SJSA1 (cell line): ENCODE results near the gene SYNPO2. TPM values are rescaled to one million over a fixed set of nuclear protein-coding genes. Genes with fewer than 3 reads are reported as not detected.

Experiments
- DNase-seq, 2 experiments: peaks; one replicate each; pipeline ENCODE4 v3.0.0-alpha.2; 2015 to 2020; ENCODE audit warnings: low spot score in 2 of 2, low read depth in 1 of 2
- H3K27ac ChIP-seq: fragments of 250-450 bp; sonication (Bioruptor Pico); 2 replicates; pipeline ENCODE4 v1.5.1; 2020; ENCODE audit warnings: mild to moderate bottlenecking, moderate library complexity
- H3K27me3 ChIP-seq: fragments of 250-450 bp; sonication (Bioruptor Pico); replicated peaks from 2 replicates; pipeline ENCODE4 v1.5.1; 2020; ENCODE audit warnings: mild to moderate bottlenecking, moderate library complexity
- H3K36me3 ChIP-seq: fragments of 250-450 bp; sonication (Bioruptor Pico); 2 replicates; pipeline ENCODE4 v1.5.1; 2020; ENCODE audit warnings: mild to moderate bottlenecking
- H3K4me1 ChIP-seq: fragments of 250-450 bp; sonication (Bioruptor Pico); replicated peaks from 2 replicates; pipeline ENCODE4 v1.6.1; 2021; ENCODE audit warnings: mild to moderate bottlenecking
- H3K4me3 ChIP-seq: fragments of 250-450 bp; sonication (Bioruptor Pico); 2 replicates; pipeline ENCODE4 v1.5.1; 2020; ENCODE audit warnings: mild to moderate bottlenecking
- H3K9me3 ChIP-seq: fragments of 250-450 bp; sonication (Bioruptor Pico); replicated peaks from 2 replicates; pipeline ENCODE4 v1.5.1; 2020; ENCODE audit warnings: mild to moderate bottlenecking
- total RNA-seq: library from RNA; depleted of rRNA; stranded (reverse); fragments of >200 nt; shearing (Covaris generic); gene quantifications from 2 replicates; pipeline ENCODE4 v1.2.3, GENCODE V29; 2014

Gene SYNPO2
- total RNA-seq, 1 experiment from 2014 or later: 4.7 TPM

DNA sequence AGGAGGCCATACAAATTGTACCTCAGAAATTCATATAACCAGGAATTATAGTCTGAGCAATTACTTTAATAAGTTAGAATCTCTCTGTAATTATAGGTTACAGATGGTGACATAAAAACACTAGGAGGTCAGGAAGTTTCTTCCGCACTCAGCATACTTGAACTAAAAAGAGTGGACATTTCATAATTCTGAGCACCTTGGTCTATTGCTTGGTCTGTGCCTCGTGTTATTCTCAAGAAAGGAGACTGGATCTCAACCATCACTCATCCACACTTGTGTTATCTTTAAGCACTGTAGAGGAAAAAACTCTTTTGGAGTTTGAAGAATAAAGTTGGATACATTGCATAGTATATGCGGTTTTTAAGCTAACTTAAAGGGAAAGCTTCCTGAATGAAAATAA is 91.1 kb downstream of the SYNPO2 start:
- H3K27ac ChIP-seq: no peak overlapping the region
- no peaks in the 10 kb centered on the region for H3K27me3 ChIP-seq
- no peaks in the 10 kb centered on the region for H3K36me3 ChIP-seq

DNA sequence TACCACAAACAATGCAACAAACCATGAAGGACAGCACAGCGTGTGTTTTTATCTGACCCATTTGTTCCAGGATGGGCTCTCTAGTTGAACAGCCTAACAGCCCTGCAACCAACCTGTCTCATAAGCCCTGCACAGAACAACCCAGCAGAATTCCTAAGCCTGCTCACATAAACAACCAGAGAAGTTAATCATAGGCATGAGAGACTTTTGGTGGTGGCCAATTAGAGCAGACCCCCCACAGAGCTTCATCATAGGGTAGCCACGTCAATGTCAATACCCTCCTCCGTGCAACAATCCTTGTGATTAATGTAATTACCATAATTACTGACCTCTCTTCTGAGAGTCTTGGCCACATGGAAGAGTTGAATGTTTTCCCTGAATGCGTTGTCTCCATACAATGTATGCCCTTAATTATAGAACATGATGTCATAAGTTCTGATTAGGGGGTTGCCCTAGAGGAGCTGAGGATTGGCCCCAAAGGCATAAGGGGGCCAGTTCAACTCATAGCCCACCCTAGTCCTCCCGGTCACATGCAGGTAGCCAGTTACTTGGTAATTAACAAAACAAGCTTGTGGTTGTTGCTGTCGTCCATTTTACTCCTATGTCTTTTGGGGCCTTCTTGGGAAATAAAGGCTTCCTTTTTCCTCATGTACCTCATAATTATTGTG is 92.7 kb downstream of the SYNPO2 start:
- peaks cover 27% of the 10 kb centered on the region for H3K4me1 ChIP-seq
- H3K9me3 ChIP-seq: no peaks in the 10 kb centered on the region
- H3K27me3 ChIP-seq: no peaks in the 10 kb centered on the region
- H3K27ac ChIP-seq: peak overlapping the region; percentile 89
- H3K36me3 ChIP-seq: no peaks in the 10 kb centered on the region
- peak; percentile 83 to 90 for DNase-seq
- H3K4me3 ChIP-seq: peak overlapping the region; percentile 13

More for the DNA sequence above, 91.1 kb downstream of the SYNPO2 start:
- H3K4me1 ChIP-seq: peaks cover 27% of the 10 kb centered on the region
- H3K9me3 ChIP-seq: no peaks in the 10 kb centered on the region
- no peak overlapping the region for H3K4me3 ChIP-seq
- no peak for DNase-seq

DNA sequence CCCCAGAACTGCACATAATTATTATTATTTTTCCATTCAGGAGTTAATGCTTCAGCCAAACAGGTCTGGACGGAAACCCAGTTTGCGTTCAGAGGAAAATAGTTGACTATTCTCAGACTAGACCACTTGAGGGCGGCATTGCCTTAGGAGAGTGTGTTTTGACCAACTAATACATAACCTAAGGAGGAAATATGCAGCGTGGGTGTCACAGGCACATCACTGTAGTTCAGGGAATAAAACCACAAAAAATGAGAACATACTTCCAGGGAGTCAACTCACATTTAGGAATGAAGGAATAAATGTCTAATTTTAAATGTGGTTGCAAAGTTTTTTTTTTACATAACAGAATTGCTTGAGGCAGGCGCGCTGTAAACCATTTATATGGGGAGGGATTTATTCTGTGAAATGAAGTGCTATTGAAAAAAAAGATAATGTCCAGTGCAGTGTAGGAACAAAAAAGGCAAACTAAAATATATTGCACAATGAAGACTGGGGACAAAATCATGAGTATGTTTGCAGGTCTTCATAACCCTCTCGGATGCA is 93.3 kb downstream of the SYNPO2 start:
- peak overlapping the region; percentile 13 for H3K4me3 ChIP-seq
- H3K27ac ChIP-seq: peak overlapping the region; percentile 89
- DNase-seq: peak; percentile 83 to 90
- no peaks in the 10 kb centered on the region for H3K9me3 ChIP-seq
- peaks cover 27% of the 10 kb centered on the region for H3K4me1 ChIP-seq
- H3K27me3 ChIP-seq: no peaks in the 10 kb centered on the region
- H3K36me3 ChIP-seq: no peaks in the 10 kb centered on the region

DNA sequence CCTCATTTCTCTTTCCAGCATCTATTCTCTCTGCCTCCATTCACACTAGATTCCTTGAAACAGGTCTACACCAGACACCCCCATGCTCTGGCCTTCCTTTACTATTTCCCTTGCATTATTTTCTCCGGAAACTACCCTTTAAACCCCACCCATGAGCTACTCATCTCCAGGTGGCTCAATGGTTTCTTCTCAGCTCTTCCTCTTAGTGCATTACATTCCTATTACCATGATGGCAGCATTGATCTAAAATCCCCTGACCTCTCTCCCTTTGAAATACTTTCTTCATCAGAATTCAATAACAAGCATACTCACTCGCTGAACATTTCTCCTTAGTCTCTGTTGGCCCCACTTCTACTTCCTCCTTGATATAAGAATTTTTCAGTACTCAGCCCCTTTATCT is 94.6 kb downstream of the SYNPO2 start:
- no peaks in the 10 kb centered on the region for H3K36me3 ChIP-seq
- H3K4me3 ChIP-seq: no peak overlapping the region
- no peak for DNase-seq
- no peaks in the 10 kb centered on the region for H3K27me3 ChIP-seq
- H3K4me1 ChIP-seq: peaks cover 33% of the 10 kb centered on the region
- no peak overlapping the region for H3K27ac ChIP-seq
- no peaks in the 10 kb centered on the region for H3K9me3 ChIP-seq

DNA sequence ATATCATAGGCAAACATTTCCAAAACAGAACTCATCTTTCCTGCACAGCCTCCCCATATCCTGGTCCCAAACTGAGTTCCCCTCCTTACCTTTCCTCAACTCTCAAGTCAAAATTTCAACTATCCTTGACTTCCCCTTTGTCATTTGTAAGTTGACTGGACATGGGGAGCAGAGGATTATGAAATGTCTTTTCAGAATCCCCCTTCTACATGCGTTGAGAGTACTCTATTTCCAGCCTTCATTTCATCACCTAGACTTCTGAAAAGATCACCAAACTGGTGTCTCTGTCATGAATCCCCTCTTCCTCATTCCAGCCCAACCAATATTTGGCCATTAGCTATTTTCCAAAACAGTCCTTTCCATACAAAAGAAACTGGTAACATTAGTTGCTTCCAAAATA is 95.2 kb downstream of the SYNPO2 start:
- no peaks in the 10 kb centered on the region for H3K36me3 ChIP-seq
- H3K4me1 ChIP-seq: peaks cover 38% of the 10 kb centered on the region
- no peak for DNase-seq
- H3K4me3 ChIP-seq: no peak overlapping the region
- no peak overlapping the region for H3K27ac ChIP-seq
- no peaks in the 10 kb centered on the region for H3K9me3 ChIP-seq
- no peaks in the 10 kb centered on the region for H3K27me3 ChIP-seq

DNA sequence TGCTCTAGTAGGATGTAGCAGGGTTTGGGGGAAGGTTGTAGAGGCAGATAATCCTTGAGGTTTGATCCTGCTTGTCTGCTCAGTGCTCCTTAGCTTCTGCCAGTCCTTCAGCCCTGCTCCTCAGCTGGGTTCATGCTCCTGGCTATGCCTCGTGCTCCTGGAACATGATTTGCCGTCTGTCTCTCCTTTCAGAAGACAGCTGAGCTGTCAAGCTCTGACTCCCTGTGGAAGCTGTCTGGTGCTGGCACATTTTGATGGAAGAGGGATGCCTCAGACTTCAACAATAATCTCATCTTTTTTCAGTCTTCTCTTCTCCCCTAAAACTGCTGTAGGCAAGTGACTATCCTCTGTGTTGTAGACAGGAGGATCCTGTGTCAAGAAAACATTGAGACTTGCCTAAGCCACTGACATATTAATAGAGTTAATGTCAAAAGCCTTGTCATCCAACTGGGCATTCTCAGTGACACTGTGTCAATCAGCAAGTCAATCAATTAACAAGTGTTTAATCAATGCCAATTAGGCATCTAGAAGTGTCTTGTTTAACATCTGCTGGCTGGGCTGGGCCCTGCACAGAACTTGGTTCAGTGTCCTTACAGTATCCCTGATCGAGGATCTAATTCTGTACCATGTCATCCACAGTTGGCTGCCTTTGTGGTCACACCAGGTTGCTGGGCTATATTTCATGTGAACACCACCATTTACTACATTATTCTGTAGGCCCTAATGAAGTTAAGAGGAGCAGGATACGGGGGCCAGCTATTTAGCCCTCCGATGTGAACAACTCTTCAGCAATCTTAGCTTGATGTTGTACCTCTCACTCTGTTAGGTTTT is 96.7 kb downstream of the SYNPO2 start:
- Histone ChIP-seq H3K4me1 (peaks cover 50% of the 10 kb centered on the region), H3K9me3 (no peaks in the 10 kb centered on the region), H3K27ac (no peak overlapping the region)

DNA sequence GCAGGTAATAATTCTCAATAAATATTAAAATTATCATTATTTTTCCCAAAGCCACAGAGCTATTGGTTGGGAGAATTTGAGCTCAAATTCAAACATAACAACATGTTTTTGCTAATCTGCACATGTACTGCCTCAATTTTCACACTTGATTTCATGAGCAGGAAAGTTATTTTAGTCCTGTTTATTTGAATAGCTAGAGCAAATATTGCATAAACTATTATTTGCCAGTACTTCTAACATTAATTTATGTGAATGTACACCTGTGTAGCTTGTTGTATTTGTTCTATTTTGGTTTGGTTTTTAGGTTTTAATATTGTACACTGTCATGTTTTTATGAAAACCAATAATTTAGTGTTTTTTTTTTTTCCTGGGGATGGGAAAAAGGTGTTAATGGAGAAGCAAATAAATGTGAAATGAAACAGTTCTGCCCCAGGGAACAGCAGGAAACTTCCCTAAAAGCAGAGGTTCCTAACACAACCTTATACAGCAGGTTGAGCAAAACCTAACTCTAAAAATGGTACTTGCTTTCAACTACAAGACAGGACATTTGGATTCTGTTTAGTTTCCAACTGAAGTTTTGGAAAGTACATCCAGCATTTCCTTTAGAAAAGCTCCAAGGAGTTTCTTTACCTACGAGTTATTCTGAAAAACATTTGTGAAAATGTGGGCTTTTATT is 99.4 kb downstream of the SYNPO2 start:
- no peak for DNase-seq
- Histone ChIP-seq H3K27ac (peak overlapping the region; percentile 67), H3K4me3 (no peak overlapping the region), H3K9me3 (no peaks in the 10 kb centered on the region), H3K36me3 (no peaks in the 10 kb centered on the region), H3K4me1 (peaks cover 25% of the 10 kb centered on the region), H3K27me3 (no peaks in the 10 kb centered on the region)

More for the DNA sequence above, 96.7 kb downstream of the SYNPO2 start:
- Histone ChIP-seq H3K27me3 (no peaks in the 10 kb centered on the region), H3K36me3 (no peaks in the 10 kb centered on the region), H3K4me3 (no peak overlapping the region)
- DNase-seq: no peak

DNA sequence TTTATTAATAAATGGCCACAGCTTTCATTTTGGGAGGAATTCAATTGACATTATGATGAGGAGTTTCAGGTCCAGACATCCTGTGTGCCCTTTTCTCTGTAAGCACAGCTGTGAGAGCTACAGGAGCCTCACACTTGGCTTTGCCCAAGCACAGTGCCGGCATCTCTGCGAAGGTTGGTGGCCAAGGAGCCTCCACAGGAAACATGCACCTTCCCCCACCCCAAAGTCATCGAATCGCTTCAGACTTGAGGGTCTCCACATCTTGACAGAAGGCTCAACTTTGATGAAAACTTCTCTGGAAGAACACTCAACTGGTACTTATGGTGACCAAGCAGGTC is 100.0 kb downstream of the SYNPO2 start:
- no peak overlapping the region for H3K4me3 ChIP-seq
- no peaks in the 10 kb centered on the region for H3K9me3 ChIP-seq
- no peak for DNase-seq

DNA sequence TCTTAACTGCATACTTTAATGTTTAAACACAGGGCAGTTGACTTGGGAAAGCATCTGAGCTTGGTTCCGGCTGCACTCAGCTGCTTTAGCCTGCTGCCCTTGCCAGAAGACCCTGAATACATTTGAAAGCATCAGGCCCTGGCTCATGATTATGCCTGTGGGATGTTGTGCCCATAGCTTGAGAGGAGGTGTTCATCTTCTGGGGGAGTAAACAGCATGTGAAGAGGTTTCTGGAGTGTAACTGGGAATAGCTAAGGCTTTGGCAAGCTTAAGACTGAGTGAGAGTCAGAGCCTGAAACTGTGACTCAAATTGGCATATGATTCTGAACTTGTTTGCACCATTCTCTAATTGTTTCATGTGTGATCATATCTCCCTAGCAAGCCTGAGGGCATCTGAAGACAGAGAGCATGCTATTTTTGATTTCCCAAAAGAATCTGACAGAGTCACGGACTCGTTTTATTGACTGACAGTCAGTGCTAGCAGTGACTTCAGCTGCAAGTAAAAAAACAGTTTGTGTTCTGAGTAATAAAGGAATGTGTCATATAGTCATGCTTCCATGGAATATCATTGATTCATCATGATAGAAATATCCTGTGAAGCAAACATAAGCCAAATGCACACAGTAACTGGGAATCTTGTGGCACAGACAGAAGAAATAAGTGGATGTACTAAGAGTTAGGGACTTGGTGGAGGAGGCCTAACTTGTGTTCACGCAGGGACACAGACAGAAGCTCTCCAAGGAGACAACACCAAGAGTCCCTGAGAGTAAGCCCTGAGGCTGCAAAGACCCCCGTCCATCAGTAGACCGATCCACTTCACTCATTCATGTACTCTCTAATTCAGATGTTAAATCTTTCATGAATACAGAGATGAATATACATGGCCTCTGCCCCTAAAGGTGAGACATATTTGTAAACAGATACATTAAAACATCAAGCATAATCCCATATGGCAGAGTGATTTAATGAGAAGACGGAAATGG is 100.7 kb downstream of the SYNPO2 start:
- Histone ChIP-seq H3K27me3 (no peaks in the 10 kb centered on the region), H3K4me3 (no peak overlapping the region), H3K36me3 (no peaks in the 10 kb centered on the region), H3K9me3 (no peaks in the 10 kb centered on the region), H3K27ac (peak overlapping the region; percentile 67), H3K4me1 (peaks cover 25% of the 10 kb centered on the region)
- peak; percentile 50 to 73 for DNase-seq

More for the DNA sequence above, 100.0 kb downstream of the SYNPO2 start:
- Histone ChIP-seq H3K27ac (peak overlapping the region; percentile 67), H3K4me1 (peaks cover 25% of the 10 kb centered on the region), H3K36me3 (no peaks in the 10 kb centered on the region), H3K27me3 (no peaks in the 10 kb centered on the region)

DNA sequence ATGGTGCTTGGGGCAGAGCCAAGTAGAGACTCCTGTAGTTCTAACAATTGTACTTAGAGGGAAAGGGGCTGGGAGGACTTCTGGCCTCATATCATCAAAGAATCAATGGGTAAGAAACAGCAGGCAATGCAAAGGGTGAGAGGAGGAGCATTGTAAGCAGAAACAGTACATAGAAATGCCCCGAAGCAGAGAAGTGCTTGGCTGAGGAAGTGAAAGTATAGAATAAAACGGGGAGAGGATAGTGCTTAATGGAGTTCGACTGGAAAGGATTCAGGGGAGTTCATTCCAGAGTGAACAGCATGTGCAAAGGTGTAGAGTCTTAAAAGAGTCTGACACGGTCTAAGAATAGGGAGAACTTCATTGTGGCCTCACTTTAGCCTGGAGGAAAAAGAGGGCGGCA is 103.0 kb downstream of the SYNPO2 start:
- peak overlapping the region; percentile 13; the same call in 1 of the 2 replicates for H3K27ac ChIP-seq
- DNase-seq: no peak
- H3K4me1 ChIP-seq: peaks cover 25% of the 10 kb centered on the region

DNA sequence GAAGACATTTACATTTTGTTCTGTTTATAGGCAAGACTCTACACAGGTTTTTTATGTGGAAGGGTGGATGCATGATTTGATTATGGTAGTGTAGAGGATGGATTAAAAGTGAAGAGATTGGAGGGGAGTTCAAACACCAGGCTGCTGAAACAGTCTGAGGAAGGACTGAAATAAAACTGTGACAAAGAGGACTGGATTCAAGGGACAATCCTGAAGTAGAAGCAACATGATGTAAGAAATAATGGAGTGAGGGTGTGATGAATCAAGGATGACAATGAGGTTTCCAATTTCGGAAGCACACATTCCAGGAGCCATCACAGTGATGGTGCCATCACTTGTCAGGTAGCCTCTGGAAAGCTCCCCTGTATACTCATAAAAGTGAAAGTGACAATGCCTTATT is 103.5 kb downstream of the SYNPO2 start:
- Histone ChIP-seq H3K27ac (0 out of 2 replicates have a peak overlapping the region, but pooled peaks have one; percentile 13), H3K27me3 (no peaks in the 10 kb centered on the region), H3K4me1 (peaks cover 25% of the 10 kb centered on the region), H3K36me3 (no peaks in the 10 kb centered on the region), H3K4me3 (no peak overlapping the region), H3K9me3 (no peaks in the 10 kb centered on the region)
- no peak for DNase-seq

More for the DNA sequence above, 103.0 kb downstream of the SYNPO2 start:
- Histone ChIP-seq H3K9me3 (no peaks in the 10 kb centered on the region), H3K27me3 (no peaks in the 10 kb centered on the region), H3K4me3 (no peak overlapping the region), H3K36me3 (no peaks in the 10 kb centered on the region)

DNA sequence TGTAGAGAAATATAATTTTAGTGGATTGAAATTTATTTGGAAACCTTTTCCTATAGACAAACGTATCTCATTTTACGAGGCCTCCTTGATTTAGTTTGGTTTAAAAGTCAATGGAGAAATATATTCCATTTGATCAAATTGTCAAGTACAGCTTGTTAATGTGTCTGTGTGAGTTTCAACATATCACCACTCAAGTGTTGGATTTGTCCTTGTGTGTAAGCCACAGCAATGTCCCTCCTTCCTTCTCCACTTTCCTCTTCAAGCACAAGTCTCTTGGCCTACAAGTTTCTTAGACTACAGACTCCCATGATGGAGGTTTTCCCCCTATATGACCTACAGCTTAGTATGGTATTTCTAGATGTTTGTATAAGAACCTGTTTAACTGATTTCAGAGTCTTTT is 104.7 kb downstream of the SYNPO2 start:
- H3K9me3 ChIP-seq: no peaks in the 10 kb centered on the region
- H3K4me3 ChIP-seq: no peak overlapping the region
- H3K36me3 ChIP-seq: no peaks in the 10 kb centered on the region
- peaks cover 19% of the 10 kb centered on the region for H3K4me1 ChIP-seq
- no peak overlapping the region for H3K27ac ChIP-seq
- H3K27me3 ChIP-seq: no peaks in the 10 kb centered on the region
- no peak for DNase-seq

DNA sequence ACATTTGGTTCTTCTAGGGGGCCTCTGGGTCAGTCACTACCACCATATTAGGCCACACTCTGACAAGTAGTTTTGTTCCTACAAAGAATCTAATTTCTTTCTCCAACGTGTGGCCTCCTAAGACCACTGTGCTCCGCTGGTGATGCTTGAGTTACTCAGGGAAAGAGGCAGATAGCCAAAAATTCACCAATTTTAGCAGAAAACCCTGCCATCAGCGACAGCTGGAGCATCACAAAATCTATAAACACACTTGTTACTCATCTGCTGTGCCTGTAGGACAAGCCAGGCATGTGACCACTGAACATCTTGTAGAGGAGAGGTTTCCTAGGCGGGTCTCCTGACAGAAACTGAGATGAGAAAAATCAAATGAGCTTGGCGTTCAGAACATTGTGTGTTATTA is 105.4 kb downstream of the SYNPO2 start:
- H3K36me3 ChIP-seq: no peaks in the 10 kb centered on the region
- DNase-seq: no peak
- peaks cover 12% of the 10 kb centered on the region for H3K4me1 ChIP-seq
- no peaks in the 10 kb centered on the region for H3K27me3 ChIP-seq
- no peak overlapping the region for H3K27ac ChIP-seq
- no peaks in the 10 kb centered on the region for H3K9me3 ChIP-seq
- no peak overlapping the region for H3K4me3 ChIP-seq
